ENCODE measurements around the gene SAMD13.

Gene SAMD13

DNA sequence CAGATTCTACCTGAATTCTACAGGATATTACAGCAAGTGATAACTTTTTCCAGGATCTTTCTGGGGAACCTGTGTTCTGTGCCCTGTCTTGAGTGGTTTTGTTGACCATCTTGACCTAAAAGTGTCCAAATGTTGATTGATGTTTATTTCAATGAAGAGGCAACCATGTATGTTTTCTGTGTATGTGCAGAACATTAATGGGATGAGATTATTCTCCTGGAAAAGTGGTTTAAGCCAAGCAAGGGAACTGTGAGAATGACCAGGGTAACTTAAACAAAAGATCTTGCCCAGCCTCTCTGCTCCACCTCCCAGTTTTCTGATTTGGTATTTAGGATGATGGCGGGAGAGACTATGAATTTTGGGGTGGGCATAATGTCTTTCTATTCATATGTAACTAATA is 1.0 kb upstream of the SAMD13 start:
- peak overlapping the region; percentile 30 for H3K9ac ChIP-seq (ENCODE audit: low read length)
- peaks cover 3% of the 10 kb centered on the region for H3K9me3 ChIP-seq (ENCODE audit: control insufficient read depth, low read length)
- DNase-seq (ENCODE audit: low read depth) = no peak
- no peaks in the 10 kb centered on the region for H3K36me3 ChIP-seq (ENCODE audit: control insufficient read depth, insufficient read depth, low read length, severe bottlenecking)
- peak overlapping the region; percentile 72 for H3K4me3 ChIP-seq (ENCODE audit: low read length)
- H3K4me1 ChIP-seq (ENCODE audit: control insufficient read depth, insufficient read depth, low read length) = peaks cover 34% of the 10 kb centered on the region
- H3K27me3 ChIP-seq (replicated peaks; ENCODE audit: control insufficient read depth, insufficient read depth, low read length) = no peaks in the 10 kb centered on the region

DNA sequence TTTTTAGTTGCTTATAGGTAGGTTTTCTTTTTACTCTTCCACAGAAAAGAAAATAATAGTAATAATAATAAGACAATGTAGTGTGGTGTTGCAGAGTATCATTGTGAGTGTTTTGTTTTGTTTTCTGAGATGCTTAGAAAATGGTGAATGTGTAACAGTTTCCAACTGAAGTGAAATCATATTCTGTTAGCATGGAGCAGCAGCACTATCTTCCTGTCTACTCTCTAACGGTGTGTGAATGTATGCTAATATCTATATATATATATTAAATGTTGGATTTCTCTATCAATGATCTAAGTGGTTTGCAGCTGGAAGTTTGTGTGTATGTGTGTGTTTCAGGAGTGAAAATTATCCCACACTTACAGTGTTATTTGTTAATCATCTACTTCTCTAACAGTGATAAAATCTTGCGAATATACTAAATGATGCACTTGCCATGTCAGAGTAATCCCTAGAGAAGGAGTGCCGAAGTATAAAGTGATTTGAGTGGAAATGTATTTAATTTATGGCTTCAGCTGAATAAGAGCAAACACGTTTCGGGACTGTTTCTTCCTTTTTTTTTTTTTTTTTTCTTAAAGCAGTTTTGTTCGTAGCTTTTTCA is 377 bp downstream of the SAMD13 start:
- Histone ChIP-seq H3K4me3 (ENCODE audit: low read length) (peak overlapping the region; percentile 78), H3K9ac (ENCODE audit: low read length) (peak overlapping the region; percentile 30)

DNA sequence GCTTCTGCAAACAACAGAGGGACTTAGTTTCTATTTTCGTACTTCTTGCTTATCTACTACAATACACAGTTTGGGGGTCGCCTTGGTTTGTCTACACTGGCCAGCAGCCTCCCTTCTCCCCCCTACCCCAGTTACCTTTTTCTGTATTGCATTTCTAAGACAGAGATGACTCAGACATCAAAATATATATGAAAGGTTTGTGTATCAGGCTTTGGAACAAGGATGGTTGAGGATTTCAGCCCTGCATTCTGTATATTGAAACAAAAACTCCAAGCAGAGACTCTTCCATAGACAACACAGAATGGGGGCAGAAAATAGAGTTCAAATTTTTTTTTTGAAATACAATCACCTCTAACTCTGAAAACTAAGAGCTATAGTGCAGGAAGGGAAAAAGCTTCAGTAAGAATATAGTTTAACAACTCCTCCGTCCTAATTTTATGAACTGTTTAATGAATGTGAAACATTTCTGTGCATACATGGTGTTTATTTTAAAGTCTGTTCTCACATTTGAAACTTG is 1.9 kb downstream of the SAMD13 start:
- peak overlapping the region; percentile 52 for H3K9ac ChIP-seq (ENCODE audit: low read length)
- no peak for DNase-seq (ENCODE audit: low read depth)
- no peaks in the 10 kb centered on the region for H3K27me3 ChIP-seq (replicated peaks; ENCODE audit: control insufficient read depth, insufficient read depth, low read length)
- peak overlapping the region; percentile 78 for H3K4me3 ChIP-seq (ENCODE audit: low read length)
- H3K9me3 ChIP-seq (ENCODE audit: control insufficient read depth, low read length) = no peaks in the 10 kb centered on the region
- H3K4me1 ChIP-seq (ENCODE audit: control insufficient read depth, insufficient read depth, low read length) = peaks cover 34% of the 10 kb centered on the region
- H3K36me3 ChIP-seq (ENCODE audit: control insufficient read depth, insufficient read depth, low read length, severe bottlenecking) = no peaks in the 10 kb centered on the region

More for the DNA sequence above, 377 bp downstream of the SAMD13 start:
- no peaks in the 10 kb centered on the region for H3K36me3 ChIP-seq (ENCODE audit: control insufficient read depth, insufficient read depth, low read length, severe bottlenecking)
- H3K4me1 ChIP-seq (ENCODE audit: control insufficient read depth, insufficient read depth, low read length) = peaks cover 34% of the 10 kb centered on the region
- no peaks in the 10 kb centered on the region for H3K27me3 ChIP-seq (replicated peaks; ENCODE audit: control insufficient read depth, insufficient read depth, low read length)
- no peak for DNase-seq (ENCODE audit: low read depth)
- H3K9me3 ChIP-seq (ENCODE audit: control insufficient read depth, low read length) = no peaks in the 10 kb centered on the region

DNA sequence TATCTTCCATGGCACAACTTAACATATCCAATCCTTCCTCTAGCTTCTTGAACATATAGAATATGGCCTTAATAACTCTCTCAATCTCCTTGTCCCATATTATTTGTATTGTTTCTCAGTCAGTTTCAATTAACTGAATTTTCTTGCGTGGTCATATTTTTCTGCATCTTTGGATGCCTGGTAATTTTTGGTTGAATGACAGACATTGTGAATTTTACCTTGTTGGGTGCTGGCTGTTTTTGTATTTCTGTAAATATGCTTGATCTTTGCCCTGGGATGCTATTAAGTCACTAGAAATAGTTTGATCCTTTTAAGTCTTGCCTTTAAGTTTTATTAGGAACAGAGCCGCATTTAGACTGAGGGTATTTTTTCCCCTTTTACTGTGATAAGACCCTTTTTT is 5.9 kb downstream of the SAMD13 start:
- no peaks in the 10 kb centered on the region for H3K27me3 ChIP-seq (replicated peaks; ENCODE audit: control insufficient read depth, insufficient read depth, low read length)
- no peak for DNase-seq (ENCODE audit: low read depth)
- H3K4me3 ChIP-seq (ENCODE audit: low read length) = no peak overlapping the region
- no peaks in the 10 kb centered on the region for H3K9me3 ChIP-seq (ENCODE audit: control insufficient read depth, low read length)
- H3K4me1 ChIP-seq (ENCODE audit: control insufficient read depth, insufficient read depth, low read length) = peaks cover 9% of the 10 kb centered on the region
- no peak overlapping the region for H3K9ac ChIP-seq (ENCODE audit: low read length)
- no peaks in the 10 kb centered on the region for H3K36me3 ChIP-seq (ENCODE audit: control insufficient read depth, insufficient read depth, low read length, severe bottlenecking)

DNA sequence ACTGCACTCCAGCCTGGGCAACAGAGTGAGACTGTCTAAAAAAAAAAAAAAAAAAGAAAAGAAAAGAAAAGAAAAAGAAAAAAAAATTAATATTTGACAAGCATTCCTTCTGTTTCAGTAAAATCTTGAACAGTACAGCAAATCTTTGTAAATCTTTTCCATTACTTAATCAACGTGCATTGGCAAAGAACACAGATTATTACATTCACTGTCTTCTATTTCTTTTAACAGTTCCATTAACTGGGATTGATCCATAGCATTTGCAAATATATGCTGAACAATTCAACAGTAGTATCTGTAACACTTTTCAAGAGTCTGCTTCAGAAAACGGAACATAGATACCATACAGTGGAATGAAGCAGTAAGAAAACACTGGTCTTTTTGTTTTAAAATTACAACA is 9.8 kb downstream of the SAMD13 start:
- Histone ChIP-seq H3K36me3 (ENCODE audit: control insufficient read depth, insufficient read depth, low read length, severe bottlenecking) (no peaks in the 10 kb centered on the region), H3K27me3 (replicated peaks; ENCODE audit: control insufficient read depth, insufficient read depth, low read length) (no peaks in the 10 kb centered on the region), H3K4me1 (ENCODE audit: control insufficient read depth, insufficient read depth, low read length) (no peaks in the 10 kb centered on the region), H3K9ac (ENCODE audit: low read length) (no peak overlapping the region), H3K9me3 (ENCODE audit: control insufficient read depth, low read length) (peaks cover 1% of the 10 kb centered on the region), H3K4me3 (ENCODE audit: low read length) (no peak overlapping the region)
- DNase-seq (ENCODE audit: low read depth) = no peak

DNA sequence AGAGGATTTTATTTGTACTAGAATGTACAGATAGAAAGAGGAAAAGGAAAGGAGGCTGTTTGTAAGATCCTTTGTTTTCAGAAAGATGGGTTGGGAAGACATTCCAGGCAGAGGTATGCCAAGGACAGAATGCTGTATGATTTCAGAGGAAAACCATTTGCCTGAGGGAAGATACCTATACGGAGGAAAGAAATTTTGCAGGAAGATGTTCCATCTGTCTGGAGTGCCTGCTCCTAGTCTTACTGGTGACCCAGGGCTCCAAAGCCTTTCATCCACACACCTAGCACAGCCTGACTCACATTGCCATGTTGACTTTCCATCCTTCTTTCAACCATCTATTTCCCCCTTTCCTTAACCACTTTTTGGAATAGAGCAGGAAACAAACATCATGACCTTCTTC is 18.2 kb downstream of the SAMD13 start:
- no peaks in the 10 kb centered on the region for H3K36me3 ChIP-seq (ENCODE audit: control insufficient read depth, insufficient read depth, low read length, severe bottlenecking)
- DNase-seq (ENCODE audit: low read depth) = no peak

DNA sequence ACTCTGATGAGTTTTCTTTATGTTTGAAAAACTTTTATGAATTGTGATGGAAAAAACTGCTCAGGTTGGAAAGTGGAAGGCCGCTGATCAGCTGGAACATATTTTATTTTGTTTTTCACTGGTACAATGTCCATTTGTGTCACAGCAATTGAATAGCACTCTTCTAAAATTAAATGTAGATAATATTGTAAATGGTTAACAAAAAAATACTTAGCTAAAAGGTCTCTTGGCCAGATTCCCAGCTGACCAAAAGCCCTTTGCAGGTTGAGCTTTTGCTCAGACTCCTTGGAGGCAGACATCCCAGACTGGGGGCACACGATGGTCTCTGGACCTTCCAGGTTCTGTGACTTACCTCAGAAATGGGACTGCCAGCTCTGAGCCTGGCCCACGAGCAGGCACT is 26.3 kb downstream of the SAMD13 start:
- DNase-seq (ENCODE audit: low read depth) = no peak
- Histone ChIP-seq H3K9ac (ENCODE audit: low read length) (no peak overlapping the region), H3K27me3 (replicated peaks; ENCODE audit: control insufficient read depth, insufficient read depth, low read length) (no peaks in the 10 kb centered on the region), H3K36me3 (ENCODE audit: control insufficient read depth, insufficient read depth, low read length, severe bottlenecking) (no peaks in the 10 kb centered on the region), H3K4me1 (ENCODE audit: control insufficient read depth, insufficient read depth, low read length) (no peaks in the 10 kb centered on the region), H3K4me3 (ENCODE audit: low read length) (no peak overlapping the region), H3K9me3 (ENCODE audit: control insufficient read depth, low read length) (no peaks in the 10 kb centered on the region)

More for the DNA sequence above, 18.2 kb downstream of the SAMD13 start:
- Histone ChIP-seq H3K4me3 (ENCODE audit: low read length) (no peak overlapping the region), H3K9ac (ENCODE audit: low read length) (no peak overlapping the region), H3K9me3 (ENCODE audit: control insufficient read depth, low read length) (peaks cover 9% of the 10 kb centered on the region), H3K4me1 (ENCODE audit: control insufficient read depth, insufficient read depth, low read length) (no peaks in the 10 kb centered on the region), H3K27me3 (replicated peaks; ENCODE audit: control insufficient read depth, insufficient read depth, low read length) (no peaks in the 10 kb centered on the region)

DNA sequence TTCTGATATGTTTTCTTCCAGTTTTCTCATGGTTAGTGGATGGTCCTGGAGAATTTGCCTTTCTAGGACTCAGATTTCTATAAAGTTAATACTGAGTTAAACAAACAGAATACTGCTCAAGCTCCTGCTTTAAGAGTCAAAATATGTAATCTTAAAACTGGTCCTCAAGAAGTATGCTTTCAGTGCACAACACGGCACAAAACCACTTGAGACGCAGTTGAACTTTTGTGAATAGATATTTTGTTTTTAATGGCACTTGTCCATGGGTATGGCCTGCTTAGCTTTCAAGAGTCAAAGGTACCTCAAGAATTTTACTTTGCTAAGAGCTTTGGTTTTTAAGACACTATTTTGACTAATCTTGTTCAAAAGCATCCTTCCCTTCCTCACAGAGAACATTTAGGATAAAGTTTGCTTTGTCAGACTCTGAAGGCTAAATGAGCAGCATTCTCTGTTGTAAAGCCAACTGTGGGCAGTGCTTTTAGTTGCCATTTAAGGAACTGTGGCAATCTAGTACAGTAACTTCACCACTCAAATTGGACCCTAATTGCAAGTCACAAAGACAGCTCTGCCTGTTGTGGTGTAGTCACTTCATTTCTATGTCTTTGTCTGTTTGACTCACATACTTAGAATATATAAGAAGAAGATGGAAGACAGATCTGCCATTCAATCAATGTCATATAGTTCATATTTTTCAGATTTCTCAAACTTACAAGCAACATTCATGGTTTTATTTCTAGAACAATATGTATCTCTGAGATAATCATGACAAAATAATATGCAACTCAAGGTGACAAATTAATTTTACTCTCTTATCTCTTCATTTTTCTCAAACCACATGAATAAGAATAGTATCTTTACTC is 28.8 kb downstream of the SAMD13 start:
- Histone ChIP-seq H3K4me1 (ENCODE audit: control insufficient read depth, insufficient read depth, low read length) (no peaks in the 10 kb centered on the region), H3K27me3 (replicated peaks; ENCODE audit: control insufficient read depth, insufficient read depth, low read length) (no peaks in the 10 kb centered on the region), H3K9me3 (ENCODE audit: control insufficient read depth, low read length) (peaks cover under 1% of the 10 kb centered on the region), H3K9ac (ENCODE audit: low read length) (no peak overlapping the region), H3K36me3 (ENCODE audit: control insufficient read depth, insufficient read depth, low read length, severe bottlenecking) (no peaks in the 10 kb centered on the region), H3K4me3 (ENCODE audit: low read length) (no peak overlapping the region)
- DNase-seq (ENCODE audit: low read depth) = no peak

DNA sequence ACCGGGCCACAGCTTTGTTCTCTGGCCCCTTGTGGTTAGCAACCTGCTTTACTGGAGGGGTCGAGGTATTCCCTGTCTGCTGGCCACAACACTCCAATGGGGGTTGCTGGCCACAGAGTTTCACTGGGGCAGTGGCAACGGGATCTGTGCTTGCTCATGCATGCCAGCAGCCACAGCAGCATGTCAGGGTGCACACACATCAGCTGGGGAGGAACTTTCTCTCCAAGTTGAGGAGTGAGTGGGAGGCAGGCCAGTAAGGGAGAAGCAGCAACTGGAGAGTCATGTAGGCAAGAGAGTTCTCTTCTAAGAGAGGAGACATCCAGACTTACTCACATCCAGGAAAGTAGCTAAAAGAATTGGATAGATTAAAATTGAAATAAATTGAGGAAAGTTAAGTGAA is 38.0 kb downstream of the SAMD13 start:
- Histone ChIP-seq H3K9ac (ENCODE audit: low read length) (no peak overlapping the region), H3K4me3 (ENCODE audit: low read length) (no peak overlapping the region), H3K27me3 (replicated peaks; ENCODE audit: control insufficient read depth, insufficient read depth, low read length) (no peaks in the 10 kb centered on the region), H3K9me3 (ENCODE audit: control insufficient read depth, low read length) (peaks cover 7% of the 10 kb centered on the region), H3K4me1 (ENCODE audit: control insufficient read depth, insufficient read depth, low read length) (no peaks in the 10 kb centered on the region), H3K36me3 (ENCODE audit: control insufficient read depth, insufficient read depth, low read length, severe bottlenecking) (no peaks in the 10 kb centered on the region)
- no peak for DNase-seq (ENCODE audit: low read depth)

DNA sequence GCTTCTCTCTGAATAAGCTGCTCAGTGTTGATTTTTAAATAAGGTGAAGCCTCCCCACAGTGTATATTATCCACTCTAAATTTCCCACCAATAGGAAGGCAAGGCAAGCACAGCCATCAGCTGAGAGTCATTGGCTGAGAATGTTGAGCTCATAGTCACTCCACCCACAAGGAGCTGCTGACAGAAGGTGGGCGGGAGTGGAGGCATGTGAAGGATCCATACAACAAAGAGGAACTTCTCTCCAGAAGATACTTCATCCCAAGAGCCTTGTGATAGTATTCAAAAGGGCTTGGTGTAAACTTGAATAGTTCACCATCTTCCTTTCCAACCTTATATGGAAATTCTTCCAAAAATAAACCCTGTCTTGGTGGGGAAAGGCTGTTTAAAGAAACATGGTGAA is 42.8 kb downstream of the SAMD13 start:
- H3K9ac ChIP-seq (ENCODE audit: low read length) = no peak overlapping the region
- no peaks in the 10 kb centered on the region for H3K27me3 ChIP-seq (replicated peaks; ENCODE audit: control insufficient read depth, insufficient read depth, low read length)
- peaks cover 13% of the 10 kb centered on the region for H3K4me1 ChIP-seq (ENCODE audit: control insufficient read depth, insufficient read depth, low read length)
- no peaks in the 10 kb centered on the region for H3K36me3 ChIP-seq (ENCODE audit: control insufficient read depth, insufficient read depth, low read length, severe bottlenecking)
- H3K9me3 ChIP-seq (ENCODE audit: control insufficient read depth, low read length) = no peaks in the 10 kb centered on the region
- no peak overlapping the region for H3K4me3 ChIP-seq (ENCODE audit: low read length)
- no peak for DNase-seq (ENCODE audit: low read depth)

DNA sequence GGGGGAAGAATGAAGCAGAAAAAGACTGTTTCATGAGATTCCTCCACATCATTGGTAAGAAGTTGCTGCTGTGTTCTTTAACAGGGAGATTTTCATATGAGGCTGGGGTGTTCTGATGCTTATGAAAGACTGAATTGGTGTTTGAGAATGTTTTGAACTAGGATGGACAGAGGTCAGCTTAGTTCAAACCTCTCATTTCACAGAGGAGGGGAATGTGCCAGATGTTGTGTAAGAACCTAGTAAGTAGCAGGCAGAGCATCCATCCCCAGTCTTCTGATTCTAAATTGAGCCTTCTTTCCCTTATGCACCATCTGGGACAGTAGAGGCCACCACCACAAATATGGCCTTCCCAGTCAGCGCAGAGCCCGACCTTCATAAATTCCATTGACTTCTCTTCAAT is 43.7 kb downstream of the SAMD13 start:
- no peak for DNase-seq (ENCODE audit: low read depth)
- H3K4me1 ChIP-seq (ENCODE audit: control insufficient read depth, insufficient read depth, low read length) = peaks cover 13% of the 10 kb centered on the region
- H3K36me3 ChIP-seq (ENCODE audit: control insufficient read depth, insufficient read depth, low read length, severe bottlenecking) = no peaks in the 10 kb centered on the region
- no peaks in the 10 kb centered on the region for H3K9me3 ChIP-seq (ENCODE audit: control insufficient read depth, low read length)
- no peak overlapping the region for H3K9ac ChIP-seq (ENCODE audit: low read length)
- no peak overlapping the region for H3K4me3 ChIP-seq (ENCODE audit: low read length)
- H3K27me3 ChIP-seq (replicated peaks; ENCODE audit: control insufficient read depth, insufficient read depth, low read length) = no peaks in the 10 kb centered on the region

Measured in adipocyte (in vitro differentiated cells).